ENCODE data around the gene SERPINA5. TPM values are rescaled to one million over a fixed set of nuclear protein-coding genes. Genes with fewer than 3 reads are reported as not detected.

Gene SERPINA5
- total and polyA plus RNA-seq, 4 donors: 0.13 to 9.0 (median 2.3) TPM; not detected in 1

DNA sequence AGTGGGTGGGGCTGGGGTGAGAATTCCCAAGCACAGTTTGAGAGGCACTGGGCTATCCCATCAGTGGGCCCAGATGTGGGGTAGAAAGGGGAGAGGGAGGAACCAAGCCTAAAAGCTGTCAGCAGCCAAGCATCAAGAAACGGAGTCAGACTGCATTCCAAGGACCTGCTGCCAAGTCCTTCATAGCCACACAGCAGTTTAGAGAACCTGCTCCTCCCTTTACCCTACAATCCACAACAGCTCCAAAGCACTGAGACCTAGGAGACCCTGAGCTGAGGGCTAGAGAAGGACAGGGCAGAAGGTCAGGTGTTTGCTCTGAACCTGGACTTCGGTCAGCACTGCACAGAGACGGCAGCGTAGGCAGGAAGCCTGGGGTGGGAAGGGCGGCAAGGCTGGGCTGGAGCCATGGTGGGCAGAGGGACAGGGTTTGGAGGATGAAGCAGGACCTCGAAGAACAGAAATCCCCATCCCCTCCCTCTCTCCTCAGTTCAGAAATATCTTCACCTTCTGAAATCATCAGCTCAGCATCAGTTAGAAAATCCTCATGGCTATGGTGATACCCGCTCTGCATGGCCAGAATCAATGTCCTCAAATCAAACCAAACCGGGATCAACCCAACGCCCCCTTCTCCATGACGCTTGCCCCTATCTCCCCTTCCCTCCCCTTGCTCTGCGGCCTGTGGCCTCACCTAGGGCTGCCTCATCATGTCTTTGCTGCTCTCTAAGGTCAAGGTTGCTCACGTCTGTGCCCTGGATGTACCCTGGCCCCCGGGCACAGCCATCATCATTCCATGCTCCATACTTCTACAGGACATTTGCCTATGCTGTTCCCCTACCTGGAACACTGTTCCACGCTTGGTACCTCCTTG, 32.9 kb upstream of the SERPINA5 start:
- Histone ChIP-seq H3K36me3 (ENCODE audit: control insufficient read depth in 1 of 2, insufficient read depth in 2 of 2, low read length in 1 of 2) (no peaks in the 10 kb centered on the region), H3K4me3 (ENCODE audit: low read length in 2 of 2) (no peak overlapping the region), H3K27me3 (ENCODE audit: control insufficient read depth in 1 of 2, insufficient read depth in 2 of 2, low read length in 1 of 2) (no peaks in the 10 kb centered on the region), H3K27ac (ENCODE audit: low read depth in 1 of 2, low read length in 2 of 2) (no peak overlapping the region), H3K9me3 (ENCODE audit: control insufficient read depth, low read length) (peaks cover 7% of the 10 kb centered on the region), H3K4me1 (ENCODE audit: control insufficient read depth in 1 of 2, insufficient read depth in 2 of 2, low read length in 2 of 2) (no peaks in the 10 kb centered on the region)
- peak; percentile 41 for ATAC-seq (ENCODE audit: low FRiP score)
- no peak for DNase-seq
- intact Hi-C loops (cut with DNase I): no loop called here
- WGBS, 2 donors: 77 to 78% methylated on average over 14 of the region's 14 CpGs

DNA sequence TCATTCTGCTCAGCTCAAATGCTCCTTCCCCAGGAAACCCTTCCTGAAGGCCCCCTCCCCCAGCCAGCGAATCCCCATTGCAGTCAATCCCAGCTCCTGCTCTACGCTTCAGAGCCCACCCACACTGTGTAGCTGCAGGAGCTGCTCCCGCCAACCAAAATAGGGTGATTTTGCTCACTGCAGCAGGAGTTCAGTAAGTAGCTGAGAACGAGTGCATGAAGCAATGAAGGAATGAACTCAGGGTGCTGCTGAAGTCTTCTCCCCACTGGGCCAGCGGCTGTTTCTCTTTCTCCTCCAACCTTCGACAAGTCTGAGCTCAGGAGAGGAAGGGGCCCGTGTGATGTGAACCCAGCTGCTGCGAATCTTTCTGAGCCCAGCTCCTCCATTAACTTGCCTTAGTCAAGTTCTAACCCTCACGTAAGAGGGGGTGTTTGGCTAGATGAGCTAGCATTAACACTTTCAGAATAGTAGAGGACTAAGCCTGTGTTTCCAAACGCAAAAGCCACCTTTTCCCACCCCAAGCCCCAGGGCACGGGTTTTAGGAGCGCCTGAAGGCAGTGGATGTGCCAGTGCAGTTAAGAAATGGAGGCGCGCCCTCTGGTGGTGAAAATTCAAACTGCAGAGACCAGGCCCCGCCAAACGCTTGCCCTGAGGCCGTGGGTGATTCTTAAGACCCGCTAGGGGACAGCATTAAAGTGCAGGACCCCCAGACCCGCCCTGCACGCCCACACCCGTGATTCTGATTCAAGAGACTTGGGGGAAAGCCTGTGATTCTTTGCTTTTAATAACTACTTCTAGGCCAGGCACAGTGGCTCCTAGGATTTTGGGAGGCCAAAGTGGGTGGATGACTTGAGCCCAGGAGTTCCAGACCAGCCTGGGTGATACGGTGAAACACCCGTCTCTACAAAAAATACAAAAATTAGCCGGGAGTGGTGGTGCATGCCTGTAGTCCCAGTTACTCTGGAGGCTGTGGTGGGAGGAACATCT, 31.9 kb upstream of the SERPINA5 start:
- intact Hi-C loops (cut with DNase I): no loop called here
- 22 to 24% methylated on average over 24 of the region's 24 CpGs for WGBS, 2 donors

DNA sequence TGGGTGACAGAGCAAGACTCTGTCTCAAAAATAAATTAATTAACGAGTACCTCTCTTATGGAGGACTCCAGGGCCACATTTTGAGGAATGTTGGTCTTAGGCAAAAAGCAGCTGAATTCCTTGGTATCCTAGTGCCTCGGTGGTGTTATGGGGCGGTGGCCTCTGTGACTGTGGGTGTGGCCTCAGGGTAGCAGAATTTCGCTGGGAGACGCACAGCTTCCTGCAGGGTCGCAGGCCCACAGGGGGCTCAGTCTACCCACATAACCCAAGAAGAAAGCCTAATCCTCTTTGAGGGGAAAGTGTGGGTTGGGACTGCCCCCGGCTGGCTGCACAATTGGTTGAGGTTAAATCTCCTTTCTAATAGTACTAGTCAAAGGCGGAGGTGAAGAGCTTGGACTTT, 31.2 kb upstream of the SERPINA5 start:
- intact Hi-C loops (cut with DNase I): no loop called here
- no peaks in the 10 kb centered on the region for H3K36me3 ChIP-seq (ENCODE audit: control insufficient read depth in 1 of 2, insufficient read depth in 2 of 2, low read length in 1 of 2)
- H3K9me3 ChIP-seq (ENCODE audit: control insufficient read depth, low read length): peaks cover 7% of the 10 kb centered on the region
- no peak overlapping the region for H3K4me3 ChIP-seq (ENCODE audit: low read length in 2 of 2)
- no peaks in the 10 kb centered on the region for H3K27me3 ChIP-seq (ENCODE audit: control insufficient read depth in 1 of 2, insufficient read depth in 2 of 2, low read length in 1 of 2)
- WGBS, 2 donors: 75 to 81% methylated on average over 8 of the region's 8 CpGs
- DNase-seq (no peak), ATAC-seq (ENCODE audit: low FRiP score) (no peak)
- no peaks in the 10 kb centered on the region for H3K4me1 ChIP-seq (ENCODE audit: control insufficient read depth in 1 of 2, insufficient read depth in 2 of 2, low read length in 2 of 2)
- H3K27ac ChIP-seq (ENCODE audit: low read depth in 1 of 2, low read length in 2 of 2): no peak overlapping the region

More for the DNA sequence above, 31.9 kb upstream of the SERPINA5 start:
- ATAC-seq (ENCODE audit: low FRiP score): peak; percentile 72
- Histone ChIP-seq H3K27me3 (ENCODE audit: control insufficient read depth in 1 of 2, insufficient read depth in 2 of 2, low read length in 1 of 2) (no peaks in the 10 kb centered on the region), H3K4me3 (ENCODE audit: low read length in 2 of 2) (no peak overlapping the region), H3K36me3 (ENCODE audit: control insufficient read depth in 1 of 2, insufficient read depth in 2 of 2, low read length in 1 of 2) (no peaks in the 10 kb centered on the region), H3K27ac (ENCODE audit: low read depth in 1 of 2, low read length in 2 of 2) (no peak overlapping the region), H3K4me1 (ENCODE audit: control insufficient read depth in 1 of 2, insufficient read depth in 2 of 2, low read length in 2 of 2) (no peaks in the 10 kb centered on the region), H3K9me3 (ENCODE audit: control insufficient read depth, low read length) (peaks cover 7% of the 10 kb centered on the region)
- DNase-seq: peak in 1 of 2 donors; percentile 87

DNA sequence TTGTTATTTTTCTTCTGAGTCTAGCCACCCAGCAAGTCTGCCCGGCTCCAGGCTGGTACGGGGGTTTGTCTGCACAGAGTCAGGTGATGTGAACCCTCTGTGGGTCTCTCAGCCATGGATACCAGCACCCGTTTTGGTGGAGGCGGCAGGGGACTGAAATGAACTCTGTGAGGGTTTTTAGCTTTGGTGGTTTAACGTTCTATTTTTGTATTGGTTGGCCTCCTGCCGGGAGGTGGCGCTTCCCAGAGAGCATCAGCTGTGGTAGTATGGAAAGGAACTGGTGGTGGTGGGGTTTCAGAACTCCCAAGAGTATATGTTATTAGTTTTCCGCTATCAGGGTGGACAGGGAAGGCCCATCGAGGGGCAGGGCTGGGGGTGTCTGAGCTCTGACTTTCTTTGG, 25.2 kb upstream of the SERPINA5 start:
- DNase-seq: no peak
- no peaks in the 10 kb centered on the region for H3K4me1 ChIP-seq (ENCODE audit: control insufficient read depth in 1 of 2, insufficient read depth in 2 of 2, low read length in 2 of 2)
- peaks cover 4% of the 10 kb centered on the region for H3K9me3 ChIP-seq (ENCODE audit: control insufficient read depth, low read length)
- no peak for ATAC-seq (ENCODE audit: low FRiP score)
- intact Hi-C loops (cut with DNase I): no loop called here
- peaks cover 0 to 3% of the 10 kb centered on the region in 2 donors for H3K27me3 ChIP-seq (ENCODE audit: control insufficient read depth in 1 of 2, insufficient read depth in 2 of 2, low read length in 1 of 2)
- WGBS, 2 donors: 74 to 82% methylated on average over 9 of the region's 9 CpGs
- no peak overlapping the region for H3K4me3 ChIP-seq (ENCODE audit: low read length in 2 of 2)
- no peak overlapping the region for H3K27ac ChIP-seq (ENCODE audit: low read depth in 1 of 2, low read length in 2 of 2)
- no peaks in the 10 kb centered on the region for H3K36me3 ChIP-seq (ENCODE audit: control insufficient read depth in 1 of 2, insufficient read depth in 2 of 2, low read length in 1 of 2)

DNA sequence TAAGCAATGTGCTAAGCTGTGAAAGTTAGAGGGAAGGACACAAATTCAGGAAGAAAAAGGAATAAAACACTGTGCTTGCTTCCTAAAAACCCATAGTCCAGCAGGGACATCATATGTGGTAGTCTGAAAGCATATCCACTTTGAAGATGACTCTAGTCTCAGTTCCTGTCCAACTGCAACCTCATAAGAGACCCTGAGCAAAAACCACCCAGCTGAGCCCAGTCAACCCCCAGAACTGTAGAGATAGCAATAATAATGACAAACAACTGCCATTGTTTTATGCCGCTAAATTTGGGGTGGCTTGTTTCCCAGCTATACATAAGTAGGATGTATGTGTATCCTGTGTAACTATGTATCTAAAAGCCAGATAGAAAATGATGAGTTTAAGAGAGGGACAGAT, 23.9 kb upstream of the SERPINA5 start:
- ATAC-seq (ENCODE audit: low FRiP score): no peak
- WGBS, 2 donors: 94 to 96% methylated on average over 1 of the region's 1 CpG
- intact Hi-C loops (cut with DNase I): no loop called here
- Histone ChIP-seq H3K4me1 (ENCODE audit: control insufficient read depth in 1 of 2, insufficient read depth in 2 of 2, low read length in 2 of 2) (no peaks in the 10 kb centered on the region), H3K9me3 (ENCODE audit: control insufficient read depth, low read length) (peaks cover 4% of the 10 kb centered on the region), H3K27ac (ENCODE audit: low read depth in 1 of 2, low read length in 2 of 2) (no peak overlapping the region), H3K27me3 (ENCODE audit: control insufficient read depth in 1 of 2, insufficient read depth in 2 of 2, low read length in 1 of 2) (peaks cover 0 to 3% of the 10 kb centered on the region in 2 donors), H3K4me3 (ENCODE audit: low read length in 2 of 2) (no peak overlapping the region), H3K36me3 (ENCODE audit: control insufficient read depth in 1 of 2, insufficient read depth in 2 of 2, low read length in 1 of 2) (no peaks in the 10 kb centered on the region)
- no peak for DNase-seq

DNA sequence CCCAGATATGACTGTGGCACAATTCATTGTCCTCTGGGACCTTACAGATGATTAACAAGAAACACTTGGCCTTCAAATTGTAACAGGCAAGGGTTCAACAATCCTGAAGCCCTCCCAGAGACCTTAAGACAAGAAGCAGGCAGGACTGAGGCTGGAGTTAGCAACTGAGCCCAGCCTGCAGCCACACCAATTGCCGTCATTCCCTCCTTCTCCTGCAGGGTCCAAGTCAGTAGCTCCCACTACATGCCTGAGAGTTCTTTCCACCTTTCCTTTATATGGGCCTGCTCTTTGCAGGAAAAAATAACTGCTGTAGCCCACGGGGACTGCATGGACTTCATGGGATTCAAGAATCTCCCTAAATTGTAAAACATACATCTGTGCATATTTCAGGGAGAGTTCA, 22.4 kb upstream of the SERPINA5 start:
- Histone ChIP-seq H3K4me3 (ENCODE audit: low read length in 2 of 2) (no peak overlapping the region), H3K4me1 (ENCODE audit: control insufficient read depth in 1 of 2, insufficient read depth in 2 of 2, low read length in 2 of 2) (no peaks in the 10 kb centered on the region), H3K27me3 (ENCODE audit: control insufficient read depth in 1 of 2, insufficient read depth in 2 of 2, low read length in 1 of 2) (peaks cover 0 to 3% of the 10 kb centered on the region in 2 donors), H3K9me3 (ENCODE audit: control insufficient read depth, low read length) (peaks cover 4% of the 10 kb centered on the region), H3K36me3 (ENCODE audit: control insufficient read depth in 1 of 2, insufficient read depth in 2 of 2, low read length in 1 of 2) (no peaks in the 10 kb centered on the region), H3K27ac (ENCODE audit: low read depth in 1 of 2, low read length in 2 of 2) (no peak overlapping the region)
- intact Hi-C loops (cut with DNase I): no loop called here
- ATAC-seq (ENCODE audit: low FRiP score) (no peak), DNase-seq (no peak)
- WGBS, 2 donors: 57 to 62% methylated on average over 2 of the region's 2 CpGs

DNA sequence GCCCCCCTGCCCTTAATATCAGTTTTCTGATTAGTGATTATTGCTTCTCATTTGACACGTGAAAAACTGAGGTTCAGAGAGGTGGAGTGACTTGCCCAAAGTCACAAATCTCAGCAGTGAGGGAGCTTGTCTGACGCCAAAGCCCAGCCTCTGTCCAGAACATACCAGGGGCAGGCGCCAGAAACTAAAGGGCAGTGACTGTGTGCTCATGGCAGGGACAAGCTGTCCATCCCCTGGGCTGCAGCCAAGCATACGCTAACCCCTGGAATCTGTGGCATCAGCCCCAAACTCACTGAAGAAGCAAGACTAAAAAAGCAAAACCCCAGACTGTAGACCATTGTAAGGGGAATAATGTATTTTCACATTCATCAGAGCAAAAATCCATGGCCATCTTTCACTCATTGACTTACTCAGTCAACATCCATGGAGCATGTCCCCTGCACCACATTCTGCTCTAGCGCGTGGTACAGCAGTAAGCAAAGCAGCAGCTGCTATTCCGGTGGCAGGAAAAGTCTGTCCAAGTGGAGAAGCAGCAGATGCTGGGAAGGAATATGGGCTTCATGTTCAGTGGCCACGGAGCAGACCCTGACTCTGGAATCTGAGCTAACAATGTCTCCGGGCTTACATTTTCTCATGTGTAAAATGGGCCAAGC, 21.5 kb upstream of the SERPINA5 start:
- Histone ChIP-seq H3K4me3 (ENCODE audit: low read length in 2 of 2) (no peak overlapping the region), H3K9me3 (ENCODE audit: control insufficient read depth, low read length) (peaks cover 4% of the 10 kb centered on the region), H3K36me3 (ENCODE audit: control insufficient read depth in 1 of 2, insufficient read depth in 2 of 2, low read length in 1 of 2) (no peaks in the 10 kb centered on the region), H3K27ac (ENCODE audit: low read depth in 1 of 2, low read length in 2 of 2) (no peak overlapping the region), H3K4me1 (ENCODE audit: control insufficient read depth in 1 of 2, insufficient read depth in 2 of 2, low read length in 2 of 2) (no peaks in the 10 kb centered on the region), H3K27me3 (ENCODE audit: control insufficient read depth in 1 of 2, insufficient read depth in 2 of 2, low read length in 1 of 2) (peaks cover 0 to 3% of the 10 kb centered on the region in 2 donors)
- no peak for ATAC-seq (ENCODE audit: low FRiP score)
- intact Hi-C loops (cut with DNase I): no loop called here
- no peak for DNase-seq
- 53 to 63% methylated on average over 9 of the region's 9 CpGs for WGBS, 2 donors

DNA sequence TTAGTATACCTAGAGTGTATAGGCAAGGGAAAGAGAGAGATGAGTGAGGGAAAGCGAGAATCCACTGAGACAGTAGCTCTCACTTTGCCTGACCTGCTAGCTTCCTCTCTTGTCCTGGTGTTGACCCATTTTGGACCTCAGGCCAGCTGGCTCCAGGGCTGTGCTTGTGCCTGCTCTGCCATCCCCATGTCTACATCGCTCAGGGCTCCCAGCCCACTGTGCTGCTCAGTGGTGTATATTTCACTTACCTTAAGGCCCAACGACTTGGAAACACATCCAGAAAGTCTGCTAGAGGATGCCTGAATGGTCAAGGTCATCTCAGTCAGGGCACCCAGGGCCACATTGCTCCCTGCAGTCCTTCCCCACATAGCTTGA, 20.9 kb upstream of the SERPINA5 start:
- H3K4me3 ChIP-seq (ENCODE audit: low read length in 2 of 2): no peak overlapping the region
- H3K27me3 ChIP-seq (ENCODE audit: control insufficient read depth in 1 of 2, insufficient read depth in 2 of 2, low read length in 1 of 2): peaks cover 0 to 3% of the 10 kb centered on the region in 2 donors
- no peaks in the 10 kb centered on the region for H3K36me3 ChIP-seq (ENCODE audit: control insufficient read depth in 1 of 2, insufficient read depth in 2 of 2, low read length in 1 of 2)
- ATAC-seq (ENCODE audit: low FRiP score) (no peak), DNase-seq (no peak)
- intact Hi-C loops (cut with DNase I): no loop called here
- WGBS, 2 donors: 75 to 82% methylated on average over 3 of the region's 3 CpGs
- peaks cover 4% of the 10 kb centered on the region for H3K9me3 ChIP-seq (ENCODE audit: control insufficient read depth, low read length)
- no peak overlapping the region for H3K27ac ChIP-seq (ENCODE audit: low read depth in 1 of 2, low read length in 2 of 2)
- H3K4me1 ChIP-seq (ENCODE audit: control insufficient read depth in 1 of 2, insufficient read depth in 2 of 2, low read length in 2 of 2): no peaks in the 10 kb centered on the region

All from aorta (tissue), 5 donors.